Karpas-422 (cell line): ENCODE data around the gene KSR2. TPM values are rescaled to one million over a fixed set of nuclear protein-coding genes. Genes with fewer than 3 reads are reported as not detected.

Experiments
- DNase-seq: peaks from one replicate; pipeline ENCODE4 v3.0.0-alpha.2; 2015
- H2AFZ ChIP-seq: fragments of 200-600 bp; sonication (generic); 2 replicates; pipeline ENCODE4 v1.6.1; 2014; ENCODE audit warnings: antibody characterized with exemption, low read length, mixed read lengths
- H3K27ac ChIP-seq: fragments of 200-600 bp; sonication (generic); 2 replicates; pipeline ENCODE4 v1.5.1; 2014; ENCODE audit warnings: mild to moderate bottlenecking, low read length, moderate library complexity
- H3K27me3 ChIP-seq: fragments of 200-600 bp; sonication (generic); 2 replicates; pipeline ENCODE4 v1.6.1; 2014; ENCODE audit warnings: low read length, mixed read lengths
- H3K36me3 ChIP-seq: fragments of 200-600 bp; sonication (generic); 2 replicates; pipeline ENCODE4 v1.6.1; 2014; ENCODE audit warnings: low read length, mixed read lengths; ENCODE audit not compliant: insufficient read depth
- H3K4me1 ChIP-seq: fragments of 200-600 bp; sonication (generic); 2 replicates; pipeline ENCODE4 v1.6.1; 2014; ENCODE audit warnings: mild to moderate bottlenecking, low read length, mixed read lengths
- H3K4me2 ChIP-seq: fragments of 200-600 bp; sonication (generic); 2 replicates; pipeline ENCODE4 v1.6.1; 2014; ENCODE audit warnings: low read length, low read depth, mild to moderate bottlenecking; ENCODE audit not compliant: poor library complexity, severe bottlenecking
- H3K4me3 ChIP-seq: fragments of 200-600 bp; sonication (generic); 2 replicates; pipeline ENCODE4 v1.5.1; 2014; ENCODE audit warnings: mild to moderate bottlenecking, antibody characterized with exemption, low read length, mixed read lengths
- H3K79me2 ChIP-seq: fragments of 200-600 bp; sonication (generic); 2 replicates; pipeline ENCODE4 v1.6.1; 2014; ENCODE audit warnings: mild to moderate bottlenecking, low read length, mixed read lengths
- H3K9ac ChIP-seq: fragments of 200-600 bp; sonication (generic); 2 replicates; pipeline ENCODE4 v1.6.0; 2014; ENCODE audit warnings: low read length
- H3K9me2 ChIP-seq: fragments of 200-600 bp; sonication (generic), shearing (Covaris generic); replicated peaks from 2 replicates; pipeline ENCODE4 v1.6.0; 2014; ENCODE audit warnings: mild to moderate bottlenecking, low read length, moderate library complexity; ENCODE audit not compliant: insufficient read depth
- H3K9me3 ChIP-seq: fragments of 300-700, 200-600 bp; sonication (generic); 2 replicates; pipeline ENCODE4 v1.6.1; 2014; ENCODE audit warnings: low read length, mixed read lengths
- H4K20me1 ChIP-seq: fragments of 200-600 bp; sonication (generic); 2 replicates; pipeline ENCODE4 v1.6.1; 2014; ENCODE audit warnings: mild to moderate bottlenecking, antibody characterized with exemption, low read length, low read depth; ENCODE audit not compliant: insufficient read depth
- total RNA-seq: library from RNA; depleted of rRNA; stranded (reverse); fragments of >200 nt; shearing (Covaris generic); gene quantifications from 2 replicates; pipeline ENCODE4 v1.2.3, GENCODE V29; 2014; ENCODE audit warnings: low replicate concordance

The KSR2 gene
- total RNA-seq, 1 experiment from 2014 or later, result 0.04 TPM

DNA sequence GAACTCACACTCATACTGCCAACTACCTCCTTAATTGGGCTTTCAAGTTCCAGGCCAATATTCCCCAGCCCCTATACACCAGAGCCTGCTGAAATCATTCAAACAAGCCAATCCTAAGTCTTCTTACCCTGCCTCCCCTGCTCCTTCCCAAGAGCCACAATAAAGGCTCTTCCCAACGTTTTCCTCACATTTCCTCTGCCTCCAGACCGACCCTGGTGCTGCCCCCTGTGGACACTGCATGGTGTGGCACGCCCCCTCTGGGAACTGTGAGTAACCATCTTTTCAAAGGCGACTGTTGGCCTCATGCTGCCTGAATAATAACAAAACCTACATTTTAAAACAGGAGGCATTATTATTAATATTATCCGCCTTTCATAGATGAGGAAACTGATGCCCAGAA lies 495.8 kb downstream of the KSR2 start:
- no peaks in the 10 kb centered on the region for H3K27me3 ChIP-seq
- no peak overlapping the region for H3K4me3 ChIP-seq
- H3K4me2 ChIP-seq, result no peak overlapping the region
- H3K4me1 ChIP-seq, result no peaks in the 10 kb centered on the region
- no peaks in the 10 kb centered on the region for H3K9me2 ChIP-seq
- no peaks in the 10 kb centered on the region for H3K36me3 ChIP-seq
- no peak overlapping the region for H3K9ac ChIP-seq
- DNase-seq, result peak; percentile 46
- no peaks in the 10 kb centered on the region for H4K20me1 ChIP-seq
- H2AFZ ChIP-seq, result no peak overlapping the region
- peaks cover 10% of the 10 kb centered on the region for H3K9me3 ChIP-seq
- H3K79me2 ChIP-seq, result no peaks in the 10 kb centered on the region
- no peak overlapping the region for H3K27ac ChIP-seq

DNA sequence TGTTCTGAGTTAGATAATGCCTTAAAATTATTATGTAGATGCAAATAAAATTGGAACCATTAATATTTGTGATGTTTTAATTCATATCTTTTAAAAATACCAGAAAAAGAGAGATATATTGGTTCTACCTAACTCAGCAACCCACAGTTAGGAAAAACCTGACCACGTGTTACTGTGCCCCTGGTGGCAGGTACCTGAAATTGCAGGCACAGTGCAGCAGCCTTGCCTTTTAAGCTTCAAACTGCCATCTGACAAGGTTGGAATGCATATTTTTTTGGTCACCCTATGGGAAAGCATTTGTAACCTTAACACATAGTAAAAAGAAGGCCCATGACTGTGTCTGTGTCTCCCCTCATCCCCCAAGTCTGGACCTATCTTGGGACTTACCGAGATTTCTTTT lies 498.0 kb downstream of the KSR2 start:
- H3K4me1 ChIP-seq, result no peaks in the 10 kb centered on the region

DNA sequence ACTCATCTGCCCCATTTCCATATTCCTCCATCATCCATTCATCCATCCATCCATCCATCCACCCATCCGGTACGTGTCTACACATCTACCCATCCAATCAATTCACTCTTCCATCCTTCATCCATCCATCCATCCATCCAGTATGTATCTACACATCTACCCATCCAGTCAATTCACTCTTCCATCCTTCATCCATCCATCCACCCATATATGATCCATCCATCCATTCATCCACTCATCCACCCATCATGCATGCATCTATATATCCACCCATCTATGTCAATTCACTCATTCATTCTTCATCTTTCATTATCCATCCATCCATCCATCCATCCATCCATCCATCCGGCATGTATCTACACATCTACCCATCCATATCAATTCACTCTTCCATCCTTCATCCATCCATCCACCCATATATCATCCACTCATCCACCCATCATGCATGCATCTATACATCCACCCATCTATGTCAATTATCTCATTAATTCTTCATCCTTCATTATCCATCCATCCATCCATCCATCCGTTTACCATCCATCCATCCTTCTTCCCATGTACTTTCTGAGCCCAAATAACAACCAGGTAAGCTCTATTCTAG lies 498.8 kb downstream of the KSR2 start:
- Histone ChIP-seq H3K9ac (no peak overlapping the region), H3K4me2 (no peak overlapping the region), H3K27ac (no peak overlapping the region), H4K20me1 (no peaks in the 10 kb centered on the region), H3K9me3 (peaks cover 10% of the 10 kb centered on the region), H3K79me2 (no peaks in the 10 kb centered on the region), H3K4me3 (no peak overlapping the region), H3K36me3 (no peaks in the 10 kb centered on the region), H3K4me1 (no peaks in the 10 kb centered on the region), H3K9me2 (no peaks in the 10 kb centered on the region), H2AFZ (no peak overlapping the region), H3K27me3 (no peaks in the 10 kb centered on the region; the same call in 1 of the 2 replicates)
- no peak for DNase-seq

More for the DNA sequence above, 498.0 kb downstream of the KSR2 start:
- no peak overlapping the region for H3K4me3 ChIP-seq
- H3K36me3 ChIP-seq, result no peaks in the 10 kb centered on the region
- H3K4me2 ChIP-seq, result no peak overlapping the region
- no peak overlapping the region for H3K27ac ChIP-seq
- no peak overlapping the region for H2AFZ ChIP-seq
- no peak overlapping the region for H3K9ac ChIP-seq
- no peaks in the 10 kb centered on the region; the same call in 1 of the 2 replicates for H3K27me3 ChIP-seq
- no peaks in the 10 kb centered on the region for H3K79me2 ChIP-seq
- no peaks in the 10 kb centered on the region for H4K20me1 ChIP-seq
- DNase-seq, result peak; percentile 55
- H3K9me2 ChIP-seq, result no peaks in the 10 kb centered on the region
- peaks cover 10% of the 10 kb centered on the region for H3K9me3 ChIP-seq

DNA sequence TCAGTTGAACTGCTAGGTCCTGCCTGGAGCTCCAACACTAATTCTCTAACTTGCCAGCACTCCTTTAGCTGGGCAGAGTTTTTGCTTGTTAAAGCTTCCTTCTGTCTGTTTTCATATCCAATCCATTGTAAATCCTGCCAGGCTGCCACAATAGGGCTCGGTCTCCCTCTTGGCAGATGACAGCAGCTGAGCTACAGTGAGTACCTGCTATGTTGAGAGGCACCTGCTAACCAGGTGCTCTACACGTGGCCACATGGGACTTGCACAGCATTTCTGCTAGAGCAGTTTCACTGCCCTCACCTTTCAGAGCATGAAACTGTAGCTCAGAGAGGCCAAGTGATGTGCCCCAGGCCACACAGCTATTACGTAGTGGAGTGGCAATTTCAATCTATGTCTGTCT lies 500.8 kb downstream of the KSR2 start:
- Histone ChIP-seq H3K4me3 (no peak overlapping the region), H3K27ac (no peak overlapping the region)

DNA sequence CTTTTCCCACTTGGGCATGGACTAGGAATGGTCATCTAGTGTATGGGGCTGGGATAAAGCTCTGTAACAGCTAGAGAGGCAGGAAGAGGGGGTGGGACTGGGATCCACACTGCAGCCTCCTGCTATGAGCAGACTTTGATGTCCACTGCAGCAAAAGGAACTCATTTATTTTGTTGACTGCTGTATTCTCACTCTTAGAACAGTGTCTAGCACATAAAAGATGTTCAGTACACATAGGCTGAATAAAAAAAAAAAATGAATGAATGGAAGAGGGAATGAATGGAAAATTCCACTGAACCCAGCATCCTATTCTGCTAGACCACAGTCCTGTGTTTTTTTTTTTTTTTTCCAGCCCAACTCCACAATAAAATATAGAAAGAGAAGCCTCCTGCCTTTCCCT lies 501.2 kb downstream of the KSR2 start:
- Histone ChIP-seq H3K4me3 (no peak overlapping the region), H3K9me3 (peaks cover 10% of the 10 kb centered on the region), H3K36me3 (no peaks in the 10 kb centered on the region), H3K79me2 (no peaks in the 10 kb centered on the region), H3K4me2 (no peak overlapping the region), H3K9ac (no peak overlapping the region), H2AFZ (no peak overlapping the region), H3K9me2 (no peaks in the 10 kb centered on the region), H4K20me1 (no peaks in the 10 kb centered on the region), H3K4me1 (no peaks in the 10 kb centered on the region), H3K27me3 (no peaks in the 10 kb centered on the region; the same call in 1 of the 2 replicates), H3K27ac (no peak overlapping the region)
- no peak for DNase-seq

More for the DNA sequence above, 500.8 kb downstream of the KSR2 start:
- Histone ChIP-seq H2AFZ (no peak overlapping the region), H3K27me3 (no peaks in the 10 kb centered on the region; the same call in 1 of the 2 replicates), H3K4me2 (no peak overlapping the region), H3K36me3 (no peaks in the 10 kb centered on the region), H4K20me1 (no peaks in the 10 kb centered on the region), H3K4me1 (no peaks in the 10 kb centered on the region), H3K9ac (no peak overlapping the region), H3K79me2 (no peaks in the 10 kb centered on the region), H3K9me2 (no peaks in the 10 kb centered on the region), H3K9me3 (peaks cover 10% of the 10 kb centered on the region)
- DNase-seq, result no peak

DNA sequence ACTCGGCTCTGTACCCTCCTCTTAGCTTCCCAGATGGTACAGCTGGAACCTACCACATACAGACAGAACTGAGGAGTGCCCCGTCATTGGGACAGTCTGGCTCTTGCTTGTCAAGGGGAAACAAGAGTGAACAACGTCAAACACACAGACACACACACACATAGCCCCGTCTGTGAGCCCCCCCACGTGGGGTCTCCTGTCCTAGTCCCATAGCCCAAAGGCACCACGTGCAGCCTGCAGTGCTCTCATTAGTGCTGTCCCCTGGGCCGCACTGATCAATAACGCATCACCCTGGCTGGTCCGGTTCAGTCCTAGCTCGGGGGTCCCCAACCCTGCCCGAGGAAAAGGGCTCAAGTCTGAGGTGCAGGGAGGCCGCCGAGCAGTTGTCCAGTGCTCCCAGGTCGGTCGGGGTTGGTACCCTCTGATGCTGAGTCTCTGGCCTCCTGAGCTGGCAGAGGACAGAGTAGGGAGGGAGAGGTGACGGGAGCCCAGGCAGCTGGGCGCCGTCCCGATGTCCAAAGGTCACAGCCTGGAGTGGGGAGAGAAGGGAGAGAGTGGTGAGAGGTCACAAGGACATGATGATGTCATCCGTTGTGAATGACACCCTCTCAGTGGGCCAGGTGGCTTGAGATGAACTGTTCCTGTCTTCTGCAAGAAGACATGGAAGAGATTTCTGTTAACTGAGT lies 502.0 kb downstream of the KSR2 start:
- Histone ChIP-seq H3K27me3 (no peaks in the 10 kb centered on the region; the same call in 1 of the 2 replicates), H3K36me3 (no peaks in the 10 kb centered on the region), H3K27ac (no peak overlapping the region), H3K9me3 (peaks cover 10% of the 10 kb centered on the region), H3K9ac (no peak overlapping the region), H4K20me1 (no peaks in the 10 kb centered on the region), H2AFZ (no peak overlapping the region), H3K79me2 (no peaks in the 10 kb centered on the region), H3K9me2 (no peaks in the 10 kb centered on the region), H3K4me3 (no peak overlapping the region), H3K4me2 (no peak overlapping the region), H3K4me1 (no peaks in the 10 kb centered on the region)
- DNase-seq, result no peak

DNA sequence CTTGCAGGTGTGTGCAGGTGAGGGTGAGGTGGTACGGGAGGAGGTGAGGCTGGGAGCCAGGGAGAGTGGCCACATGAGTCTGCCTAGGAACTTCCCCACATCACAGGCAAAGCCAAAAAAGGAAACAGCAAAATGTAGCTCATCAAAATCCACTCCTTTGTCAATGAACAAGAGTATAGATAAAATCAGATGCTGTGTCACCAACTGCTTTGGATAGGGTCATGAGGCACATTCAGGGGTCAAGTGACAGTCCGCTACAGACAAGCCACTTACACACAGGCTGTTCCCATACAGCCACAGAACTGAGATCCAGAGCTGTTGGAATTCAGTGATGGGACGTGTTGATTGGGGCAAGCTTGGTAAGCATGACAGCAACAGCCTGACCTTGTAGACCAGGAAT lies 507.1 kb downstream of the KSR2 start:
- H3K4me2 ChIP-seq, result no peak overlapping the region
- no peaks in the 10 kb centered on the region for H4K20me1 ChIP-seq
- DNase-seq, result no peak
- H3K9me3 ChIP-seq, result no peaks in the 10 kb centered on the region
- no peaks in the 10 kb centered on the region for H3K36me3 ChIP-seq
- no peaks in the 10 kb centered on the region for H3K9me2 ChIP-seq
- no peaks in the 10 kb centered on the region; the same call in 1 of the 2 replicates for H3K27me3 ChIP-seq
- H3K4me3 ChIP-seq, result no peak overlapping the region
- H3K9ac ChIP-seq, result no peak overlapping the region
- H2AFZ ChIP-seq, result no peak overlapping the region
- no peaks in the 10 kb centered on the region for H3K4me1 ChIP-seq
- H3K27ac ChIP-seq, result no peak overlapping the region
- H3K79me2 ChIP-seq, result no peaks in the 10 kb centered on the region

DNA sequence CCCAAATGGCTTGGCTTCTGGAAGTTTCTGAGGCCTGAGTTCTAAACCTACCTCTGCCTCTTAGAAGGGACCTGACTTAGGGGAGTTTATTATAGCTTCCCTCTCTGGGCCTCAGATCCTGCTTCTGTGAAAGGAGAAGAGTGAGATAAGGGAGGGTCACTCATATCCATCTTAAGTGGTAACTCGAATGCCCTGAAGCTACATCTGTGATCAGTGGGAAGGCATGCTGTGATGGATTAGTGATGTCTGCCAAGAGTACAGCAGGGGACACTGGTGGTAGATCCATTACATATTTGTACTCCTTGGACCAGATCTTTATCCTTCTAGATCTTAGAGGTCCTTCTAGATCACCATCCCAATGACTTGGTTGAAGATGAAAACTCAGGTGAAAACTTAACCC lies 509.6 kb downstream of the KSR2 start:
- Histone ChIP-seq H3K27me3 (no peaks in the 10 kb centered on the region), H3K36me3 (no peaks in the 10 kb centered on the region), H3K27ac (no peak overlapping the region), H3K4me3 (no peak overlapping the region), H3K4me1 (no peaks in the 10 kb centered on the region), H3K9me3 (no peaks in the 10 kb centered on the region), H3K4me2 (no peak overlapping the region), H3K9ac (no peak overlapping the region), H3K9me2 (no peaks in the 10 kb centered on the region), H3K79me2 (no peaks in the 10 kb centered on the region), H2AFZ (no peak overlapping the region), H4K20me1 (no peaks in the 10 kb centered on the region)
- DNase-seq, result no peak
